Measurements from ENCODE around the gene LENG8.

LENG8 gene

GRCh38 chr19:54430306-54431254 is 18.4 kb upstream of the LENG8 start (continued):
- no peak for TF ChIP-seq ZNF37A (tag by site-specific recombination; IDR thresholded peaks at IDR 0.05)
- no peak for TF ChIP-seq ZNF692 (tag by site-specific recombination; IDR thresholded peaks at IDR 0.05)
- peak; percentile 90 for TF ChIP-seq SP3 (tag by site-specific recombination; IDR thresholded peaks at IDR 0.05)
- TF ChIP-seq ZNF792 (tag by site-specific recombination; IDR thresholded peaks at IDR 0.05) = no peak
- no peak for TF ChIP-seq REST (tag by site-specific recombination; IDR thresholded peaks at IDR 0.05)
- no peak for TF ChIP-seq ZBTB10 (tag by site-specific recombination; IDR thresholded peaks at IDR 0.05)
- TF ChIP-seq ZNF549 (tag by site-specific recombination; IDR thresholded peaks at IDR 0.05) = no peak
- TF ChIP-seq ZNF514 (tag by site-specific recombination; IDR thresholded peaks at IDR 0.05) = no peak
- TF ChIP-seq SP2 (tag by site-specific recombination; IDR thresholded peaks at IDR 0.05) = peak; percentile 72

- Histone ChIP-seq H3K27ac (ENCODE audit: extremely low read depth, low read depth, low read length) (no peak overlapping the region), H3K4me1 (ENCODE audit: control insufficient read depth, insufficient read depth, low read length) (peaks cover 10% of the 10 kb centered on the region), H3K36me3 (ENCODE audit: control insufficient read depth in 2 of 2, insufficient read depth in 1 of 2, low read length in 2 of 2) (peaks cover 0 to 6% of the 10 kb centered on the region in 2 experiments; a peak in 1 of 3 replicates), H3K4me3 (ENCODE audit: low read depth, low read length) (peak overlapping the region; percentile 17), H3K9me3 (ENCODE audit: control insufficient read depth, insufficient read depth, low read depth, low read length) (no peaks in the 10 kb centered on the region)
- POLR2A ChIA-PET = interaction anchor here (0.5 to 4.2 kb wide), 10 partner anchors 7 to 42 kb away, joined by 3 to 47 read pairs (median 4); partner anchors contain the start of genes CDC42EP5, LENG8 and LENG9
- CTCF ChIA-PET = interaction anchor here (0.7 to 1.4 kb wide), 13 partner anchors 7 to 365 kb away, joined by 3 to 10 read pairs (median 4); partner anchors contain the start of gene TTYH1
- no peak for TF ChIP-seq ZNF560 (tag by site-specific recombination; IDR thresholded peaks at IDR 0.05; ENCODE audit: borderline replicate concordance)
- TF ChIP-seq ZNF658 (tag by site-specific recombination; IDR thresholded peaks at IDR 0.05) = no peak
- no peak for TF ChIP-seq ZNF707 (tag by site-specific recombination; IDR thresholded peaks at IDR 0.05)
- no peak for TF ChIP-seq PRDM4 (tag by site-specific recombination; IDR thresholded peaks at IDR 0.05)
- TF ChIP-seq ZNF558 (tag by site-specific recombination; IDR thresholded peaks at IDR 0.05) = no peak
- no peak for TF ChIP-seq AEBP2 (tag by site-specific recombination; IDR thresholded peaks at IDR 0.05; ENCODE audit: borderline replicate concordance)
- TF ChIP-seq ZNF830 (tag by site-specific recombination; IDR thresholded peaks at IDR 0.05; ENCODE audit: low read depth) = no peak
- TF ChIP-seq ZBTB21 (tag by site-specific recombination; IDR thresholded peaks at IDR 0.05) = no peak
- TF ChIP-seq ZNF704 (tag by site-specific recombination; IDR thresholded peaks at IDR 0.05) = no peak
- no peak for TF ChIP-seq ZNF747 (tag by site-specific recombination; IDR thresholded peaks at IDR 0.05)
- no peak for TF ChIP-seq MZF1 (tag by site-specific recombination; IDR thresholded peaks at IDR 0.05; ENCODE audit: borderline replicate concordance)
- TF ChIP-seq ZNF366 (tag by site-specific recombination; conservative IDR thresholded peaks at IDR 0.05) = peak; percentile 71; the same call in 1 of the 2 replicates
- peak; percentile 93 for TF ChIP-seq GLIS1 (tag by site-specific recombination; IDR thresholded peaks at IDR 0.05)
Observed at GRCh38 chr19:54431255-54431838, 17.7 kb upstream of the LENG8 start.

Data from HEK293 (cell line).